Measurements from ENCODE around the gene FMO4. TPM values are rescaled to one million over a fixed set of nuclear protein-coding genes. Genes with fewer than 3 reads are reported as not detected.
A peak's percentile ranks its signal among the peaks of the same experiment; 100 is the strongest.

Gene FMO4
- total and polyA plus RNA-seq, 2 experiments from 2014 or later = 3.8 to 4.1 TPM

DNA sequence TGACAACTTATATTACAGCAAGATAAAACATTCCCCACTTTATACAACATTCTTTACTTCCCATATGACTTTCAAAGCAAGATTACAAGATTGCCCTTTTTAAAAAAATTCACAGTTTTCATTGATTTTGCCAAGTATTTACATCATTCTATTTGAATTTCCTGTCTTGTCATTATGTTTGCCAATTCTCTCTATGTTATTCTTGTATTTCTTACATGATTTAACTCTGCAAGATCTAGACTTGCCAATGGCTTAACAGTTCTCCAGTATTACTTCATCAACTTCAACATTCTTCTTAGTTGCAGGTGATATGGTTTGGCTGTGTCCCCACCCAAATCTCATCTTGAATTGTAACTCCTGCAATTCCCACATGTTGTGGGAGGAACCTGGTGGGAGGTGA lies 31.6 kb downstream of the FMO4 start:
- H3K27me3 ChIP-seq = no peaks in the 10 kb centered on the region
- TF ChIP-seq, protein P1, sequence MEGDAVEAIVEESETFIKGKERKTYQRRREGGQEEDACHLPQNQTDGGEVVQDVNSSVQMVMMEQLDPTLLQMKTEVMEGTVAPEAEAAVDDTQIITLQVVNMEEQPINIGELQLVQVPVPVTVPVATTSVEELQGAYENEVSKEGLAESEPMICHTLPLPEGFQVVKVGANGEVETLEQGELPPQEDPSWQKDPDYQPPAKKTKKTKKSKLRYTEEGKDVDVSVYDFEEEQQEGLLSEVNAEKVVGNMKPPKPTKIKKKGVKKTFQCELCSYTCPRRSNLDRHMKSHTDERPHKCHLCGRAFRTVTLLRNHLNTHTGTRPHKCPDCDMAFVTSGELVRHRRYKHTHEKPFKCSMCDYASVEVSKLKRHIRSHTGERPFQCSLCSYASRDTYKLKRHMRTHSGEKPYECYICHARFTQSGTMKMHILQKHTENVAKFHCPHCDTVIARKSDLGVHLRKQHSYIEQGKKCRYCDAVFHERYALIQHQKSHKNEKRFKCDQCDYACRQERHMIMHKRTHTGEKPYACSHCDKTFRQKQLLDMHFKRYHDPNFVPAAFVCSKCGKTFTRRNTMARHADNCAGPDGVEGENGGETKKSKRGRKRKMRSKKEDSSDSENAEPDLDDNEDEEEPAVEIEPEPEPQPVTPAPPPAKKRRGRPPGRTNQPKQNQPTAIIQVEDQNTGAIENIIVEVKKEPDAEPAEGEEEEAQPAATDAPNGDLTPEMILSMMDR (IDR thresholded peaks at IDR 0.05; ENCODE audit: low read depth, low read length) = no peak
- no peaks in the 10 kb centered on the region for H3K4me1 ChIP-seq (ENCODE audit: low read depth)
- H3K36me3 ChIP-seq = no peaks in the 10 kb centered on the region
- no peak overlapping the region for H3K27ac ChIP-seq
- no peak overlapping the region for H3K4me3 ChIP-seq
- H3K9me3 ChIP-seq (ENCODE audit: low read depth) = no peaks in the 10 kb centered on the region
- peak in 1 of 2 donors; percentile 29 for DNase-seq (ENCODE audit: low read depth in 1 of 2, low spot score in 1 of 2)

DNA sequence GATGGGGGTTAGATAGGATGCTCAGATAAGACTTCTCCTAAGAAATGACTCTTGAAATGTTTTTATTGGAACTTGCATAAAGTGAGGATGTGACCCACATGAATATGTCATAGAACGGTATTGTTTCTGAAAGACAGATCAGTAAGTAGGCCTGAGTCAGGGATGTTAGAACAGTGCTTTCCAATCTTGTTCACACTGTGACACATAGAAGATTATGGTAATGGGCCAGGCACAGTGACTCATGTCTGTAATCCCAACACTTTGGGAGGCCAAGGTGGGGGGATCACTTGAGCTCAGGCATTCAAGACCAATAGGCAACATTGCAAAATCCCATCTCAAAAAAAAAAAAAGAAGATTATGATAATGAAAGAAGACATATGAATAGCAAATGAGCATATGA lies 32.9 kb downstream of the FMO4 start:
- DNase-seq (ENCODE audit: low read depth in 1 of 2, low spot score in 1 of 2) = peak in 1 of 2 donors; percentile 29
- no peak overlapping the region for H3K4me3 ChIP-seq
- no peaks in the 10 kb centered on the region for H3K9me3 ChIP-seq (ENCODE audit: low read depth)
- TF ChIP-seq, protein P1 (IDR thresholded peaks at IDR 0.05; ENCODE audit: low read depth, low read length) = no peak
- no peaks in the 10 kb centered on the region for H3K36me3 ChIP-seq
- no peaks in the 10 kb centered on the region for H3K27me3 ChIP-seq
- H3K27ac ChIP-seq = no peak overlapping the region
- H3K4me1 ChIP-seq (ENCODE audit: low read depth) = no peaks in the 10 kb centered on the region

DNA sequence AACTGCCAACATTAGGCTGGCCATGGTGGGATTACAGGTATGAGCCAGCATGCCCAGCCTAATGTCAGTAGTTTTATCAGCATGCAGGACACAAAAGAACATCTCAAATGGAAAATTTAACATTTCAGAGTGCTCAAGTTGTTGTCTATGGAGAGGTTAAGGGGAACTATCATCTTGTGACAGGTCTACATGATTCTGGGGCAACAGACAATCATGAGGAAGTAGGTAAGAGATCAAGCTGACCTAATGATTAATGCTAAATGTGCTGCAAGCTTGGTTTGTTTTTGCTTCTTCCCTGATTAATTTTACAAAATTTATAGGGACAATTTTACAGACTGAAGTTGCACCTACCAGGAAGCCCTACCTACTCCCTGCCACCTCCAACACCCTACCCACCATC lies 36.6 kb downstream of the FMO4 start:
- H3K4me1 ChIP-seq (ENCODE audit: low read depth) = no peaks in the 10 kb centered on the region
- no peaks in the 10 kb centered on the region for H3K9me3 ChIP-seq (ENCODE audit: low read depth)
- H3K36me3 ChIP-seq = no peaks in the 10 kb centered on the region
- no peaks in the 10 kb centered on the region for H3K27me3 ChIP-seq
- DNase-seq (ENCODE audit: low read depth in 1 of 2, low spot score in 1 of 2) = no peak
- no peak overlapping the region for H3K4me3 ChIP-seq
- H3K27ac ChIP-seq = no peak overlapping the region
- TF ChIP-seq, protein P1 (IDR thresholded peaks at IDR 0.05; ENCODE audit: low read depth, low read length) = no peak

DNA sequence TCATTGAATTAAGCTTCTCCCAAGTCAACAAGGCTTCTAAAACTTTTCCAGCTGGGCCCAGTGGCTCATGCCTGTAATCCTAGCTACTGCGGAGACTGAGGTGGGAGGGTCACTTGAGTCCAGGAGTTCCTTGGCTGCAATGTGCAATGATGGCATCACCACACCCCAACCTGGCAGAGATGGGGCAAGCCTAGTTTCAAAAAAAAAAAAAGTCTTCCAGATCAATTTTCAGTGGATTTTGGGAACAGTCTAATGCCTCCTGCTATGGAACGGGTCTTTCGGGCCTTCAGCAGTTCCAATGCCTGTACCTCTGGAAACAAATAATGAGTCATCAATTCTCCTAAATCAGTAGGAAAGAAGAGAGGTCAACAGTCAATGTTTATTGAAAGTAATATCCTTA lies 38.0 kb downstream of the FMO4 start:
- Histone ChIP-seq H3K27ac (no peak overlapping the region), H3K9me3 (ENCODE audit: low read depth) (no peaks in the 10 kb centered on the region), H3K4me1 (ENCODE audit: low read depth) (no peaks in the 10 kb centered on the region), H3K4me3 (no peak overlapping the region), H3K27me3 (no peaks in the 10 kb centered on the region), H3K36me3 (no peaks in the 10 kb centered on the region)
- TF ChIP-seq, protein P1 (IDR thresholded peaks at IDR 0.05; ENCODE audit: low read depth, low read length) = no peak
- no peak for DNase-seq (ENCODE audit: low read depth in 1 of 2, low spot score in 1 of 2)

DNA sequence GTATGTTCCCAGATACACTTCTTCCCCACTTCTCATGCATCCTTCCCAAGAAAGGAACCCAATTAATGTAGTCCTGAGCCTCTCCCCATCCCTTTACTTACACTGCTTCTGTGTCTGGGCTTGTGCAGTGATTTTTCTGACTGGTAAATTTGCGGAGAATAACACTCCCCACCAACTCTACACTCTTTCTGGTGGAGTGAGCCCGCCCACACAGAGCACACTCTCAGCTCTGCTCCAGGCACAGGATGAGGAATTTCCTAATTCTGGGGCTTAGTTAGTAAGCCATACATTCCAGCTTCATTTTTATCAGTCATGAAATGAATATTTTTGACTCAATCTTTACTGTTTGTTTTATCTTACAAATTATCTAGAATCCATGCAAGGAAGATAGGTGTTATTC lies 38.6 kb downstream of the FMO4 start:
- TF ChIP-seq, protein P1 (IDR thresholded peaks at IDR 0.05; ENCODE audit: low read depth, low read length) = no peak
- no peak overlapping the region for H3K4me3 ChIP-seq
- no peaks in the 10 kb centered on the region for H3K9me3 ChIP-seq (ENCODE audit: low read depth)
- no peaks in the 10 kb centered on the region for H3K4me1 ChIP-seq (ENCODE audit: low read depth)
- DNase-seq (ENCODE audit: low read depth in 1 of 2, low spot score in 1 of 2) = peak in 1 of 2 donors; percentile 16
- H3K36me3 ChIP-seq = no peaks in the 10 kb centered on the region
- no peaks in the 10 kb centered on the region for H3K27me3 ChIP-seq
- no peak overlapping the region for H3K27ac ChIP-seq

DNA sequence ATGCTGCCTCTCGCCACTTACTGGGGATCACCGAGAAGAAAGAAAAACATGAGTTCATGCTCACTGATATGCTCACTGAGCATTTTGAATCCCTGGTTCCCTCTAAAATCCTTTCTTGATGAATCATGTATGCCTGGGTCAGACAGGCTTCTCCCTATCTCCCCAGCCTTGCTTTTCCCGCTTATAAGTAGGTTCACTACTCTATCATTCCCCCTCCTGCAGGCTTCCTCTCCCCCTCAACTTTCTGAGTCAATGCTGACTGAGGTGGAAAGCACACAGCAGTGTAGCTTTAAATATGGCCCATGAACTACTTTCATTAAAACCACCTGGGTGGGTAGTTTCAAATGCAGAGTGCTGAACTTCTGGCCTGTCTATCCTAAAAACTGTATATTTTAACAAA lies 41.7 kb downstream of the FMO4 start:
- H3K27ac ChIP-seq = no peak overlapping the region
- TF ChIP-seq, protein P1 (IDR thresholded peaks at IDR 0.05; ENCODE audit: low read depth, low read length) = no peak

More for the DNA sequence above, 41.7 kb downstream of the FMO4 start:
- peak in 1 of 2 donors; percentile 63 for DNase-seq (ENCODE audit: low read depth in 1 of 2, low spot score in 1 of 2)
- H3K36me3 ChIP-seq = no peaks in the 10 kb centered on the region
- no peak overlapping the region for H3K4me3 ChIP-seq
- H3K9me3 ChIP-seq (ENCODE audit: low read depth) = no peaks in the 10 kb centered on the region
- no peaks in the 10 kb centered on the region for H3K27me3 ChIP-seq
- peaks cover 4% of the 10 kb centered on the region for H3K4me1 ChIP-seq (ENCODE audit: low read depth)
